Glomerular visceral epithelial cell (primary cell): ENCODE data around the gene TEX35.

Experiments
- DNase-seq: peaks from one replicate; pipeline ENCODE4 v3.0.0-alpha.2; 2016; ENCODE audit errors: extremely low spot score

The TEX35 gene

DNA sequence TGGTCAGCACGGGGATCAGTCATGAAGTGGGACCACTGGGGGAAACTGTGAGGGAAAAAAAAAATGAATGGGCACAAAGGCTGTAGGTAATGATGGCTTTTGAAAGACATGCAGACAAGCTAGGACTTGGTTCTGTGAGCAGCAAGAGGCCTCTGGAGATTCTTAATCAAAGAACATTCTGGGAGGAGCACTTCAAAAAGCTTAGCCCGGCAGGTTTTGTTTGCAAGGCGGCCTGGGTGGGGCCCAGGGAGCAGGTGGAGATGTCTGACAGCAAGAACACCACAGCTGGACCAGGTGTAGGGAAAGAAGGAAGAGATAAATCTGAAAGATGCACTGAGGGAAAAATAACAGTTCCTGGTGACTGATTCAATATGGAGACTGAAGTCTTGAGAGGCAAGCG is 6.0 kb downstream of the TEX35 start:
- no peak for DNase-seq

DNA sequence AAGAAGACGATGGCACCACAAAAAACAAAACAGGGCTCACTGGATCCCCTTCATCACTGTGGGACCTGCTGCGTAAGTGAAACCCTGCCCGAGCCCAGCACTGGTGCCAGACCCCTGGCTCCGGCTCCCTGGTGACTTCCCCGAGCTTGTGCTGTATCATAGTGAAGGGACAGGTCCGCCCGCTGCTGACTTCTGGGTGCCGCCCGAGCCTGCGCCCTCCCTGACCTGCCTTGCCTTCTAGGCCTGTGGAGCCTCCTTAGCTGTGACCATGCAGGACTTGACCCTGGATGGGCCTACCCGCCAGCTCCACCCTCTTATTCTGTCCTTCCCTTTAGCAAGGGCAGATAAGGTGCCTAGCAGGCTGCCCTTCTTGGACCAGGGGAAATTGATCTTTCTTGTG is 7.9 kb downstream of the TEX35 start:
- no peak for DNase-seq

DNA sequence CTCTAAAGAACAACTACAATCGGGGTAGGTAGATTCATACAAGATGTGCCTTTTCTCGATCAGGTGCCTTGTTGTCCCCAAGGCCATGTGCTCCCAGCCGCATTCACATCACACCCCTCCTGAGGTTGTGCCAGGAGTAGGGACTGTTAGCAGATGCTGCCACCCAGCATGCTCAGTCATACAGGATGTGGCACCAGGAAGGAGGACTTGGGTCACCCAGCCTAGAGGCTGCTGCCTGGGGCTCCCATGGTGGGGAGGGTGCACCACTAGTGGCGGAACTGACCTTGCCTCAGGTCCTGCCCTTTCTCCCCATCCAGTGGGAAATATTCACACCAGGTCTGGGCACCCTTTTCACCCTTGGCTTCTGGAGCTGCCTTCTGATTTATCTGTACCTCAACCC is 8.3 kb downstream of the TEX35 start:
- no peak for DNase-seq

GRCh38 chr1:178527117-178527516 is 14.2 kb downstream of the TEX35 start:
- no peak for DNase-seq

- DNase-seq: no peak
These were observed 15.5 kb downstream of the TEX35 start for GRCh38 chr1:178528228-178528952.

DNA sequence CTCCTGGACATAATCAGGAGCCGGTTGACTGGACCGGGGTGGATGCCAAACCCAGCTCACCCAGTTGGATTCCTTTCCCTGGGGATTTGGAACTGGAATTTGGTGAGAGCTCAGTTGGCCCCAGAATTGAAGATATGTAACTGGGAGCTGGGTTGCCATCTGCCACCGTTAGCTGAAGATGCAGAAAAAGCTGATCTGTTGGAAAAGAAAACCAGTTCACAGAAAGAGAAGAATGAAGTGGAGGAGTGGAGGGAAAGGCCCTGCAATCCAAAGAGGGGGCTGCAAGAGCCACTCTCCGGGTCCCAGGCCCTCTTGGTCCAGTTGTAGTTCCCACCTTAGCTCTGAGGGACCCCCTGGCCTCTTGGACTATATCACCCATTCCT is 16.0 kb downstream of the TEX35 start:
- DNase-seq: no peak

DNA sequence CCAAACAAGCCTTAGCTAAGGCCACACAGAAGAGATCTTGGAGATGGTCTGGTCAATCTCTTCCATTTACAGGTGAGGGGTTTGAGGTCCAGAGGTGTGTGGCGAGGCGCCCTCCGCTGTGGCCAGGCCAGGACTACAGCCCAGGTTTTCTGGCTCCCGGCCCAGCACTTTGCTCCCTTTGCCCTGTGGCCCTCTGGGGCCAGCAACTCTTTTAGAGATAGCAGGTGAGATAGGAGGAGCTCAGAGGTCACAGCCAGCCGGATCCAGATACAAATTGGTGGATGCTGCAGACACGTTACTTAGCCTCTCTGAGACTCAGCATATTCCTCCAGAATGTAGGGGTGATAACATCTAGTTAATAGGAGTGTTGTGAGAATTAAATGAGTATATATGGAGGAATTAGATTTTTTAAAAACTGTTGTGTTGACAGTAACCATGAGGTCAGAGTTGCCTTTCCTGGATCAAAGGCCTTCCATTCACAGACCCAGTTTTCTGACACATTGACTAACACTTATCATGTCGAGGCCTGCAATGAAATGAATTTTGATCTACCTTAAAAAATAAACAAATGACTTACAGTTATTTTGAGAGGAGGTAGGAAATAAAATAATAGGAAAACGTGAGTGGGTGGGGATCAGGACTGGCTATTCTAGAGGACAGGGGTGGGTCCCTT is 16.6 kb downstream of the TEX35 start:
- DNase-seq: no peak

GRCh38 chr1:178530037-178530402 is 17.1 kb downstream of the TEX35 start:
- DNase-seq: peak; percentile 96

GRCh38 chr1:178530502-178530901 is 17.6 kb downstream of the TEX35 start:
- DNase-seq: no peak

- DNase-seq: no peak
These were observed 19.0 kb downstream of the TEX35 start for GRCh38 chr1:178531887-178532286.

DNA sequence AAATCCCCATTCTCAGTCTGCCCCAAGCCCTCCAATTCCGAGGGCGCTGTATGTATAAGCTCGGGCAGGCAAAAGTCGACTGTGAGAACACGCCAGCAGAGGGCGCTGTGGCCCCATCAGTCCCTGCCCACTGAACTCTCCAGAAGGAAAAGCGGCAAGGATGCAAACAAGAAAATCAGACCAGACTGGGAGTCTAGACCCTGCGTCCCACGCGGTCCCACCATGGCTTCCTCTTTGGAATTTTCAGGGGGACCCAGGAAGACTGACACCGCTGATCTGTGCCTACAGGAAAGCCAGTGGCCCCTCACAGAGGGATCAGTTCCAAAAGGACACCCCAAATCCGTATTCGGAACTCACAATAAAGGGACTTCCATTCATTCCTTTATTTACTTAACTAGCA is 19.5 kb downstream of the TEX35 start:
- DNase-seq: peak; percentile 86

- DNase-seq: no peak
These were observed 20.4 kb downstream of the TEX35 start for GRCh38 chr1:178533121-178533946.

DNA sequence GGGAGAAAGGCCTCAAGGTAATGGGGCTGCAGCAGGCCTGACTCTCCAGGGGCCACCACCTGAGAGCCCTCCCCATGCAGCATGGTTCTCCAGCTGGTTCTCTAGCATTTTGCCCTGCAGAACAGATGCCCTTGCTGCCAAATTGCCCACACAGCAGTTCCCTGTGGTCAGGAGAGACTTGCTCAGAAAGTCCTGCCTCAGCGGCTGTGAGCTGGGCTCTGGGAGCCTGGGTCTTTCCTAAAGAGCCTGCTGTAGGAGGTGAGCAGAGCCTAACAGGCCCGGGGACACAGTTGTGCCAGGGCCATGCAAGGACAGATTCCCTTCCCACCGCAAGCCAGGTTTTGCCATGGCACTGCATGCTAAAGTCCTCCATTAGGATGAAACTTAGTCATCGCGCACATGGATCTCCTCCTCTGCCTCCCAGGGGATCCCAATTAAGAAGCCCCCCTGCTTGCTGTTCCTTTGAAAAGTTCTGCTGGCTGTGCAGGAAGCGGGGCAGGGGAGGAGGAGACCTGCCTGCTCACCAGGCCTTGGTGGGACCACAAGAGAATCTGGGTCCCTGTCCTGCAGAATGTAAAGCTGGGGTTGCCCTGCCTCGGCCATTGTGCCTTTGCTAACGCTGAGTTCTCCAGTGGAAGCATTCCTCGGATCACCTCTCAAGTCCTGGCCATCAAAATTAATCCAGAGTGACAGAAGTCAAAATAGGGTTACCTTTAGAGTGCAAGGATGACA is 21.4 kb downstream of the TEX35 start:
- DNase-seq: no peak

- no peak for DNase-seq
These were observed 23.4 kb downstream of the TEX35 start for GRCh38 chr1:178536329-178536728.

DNA sequence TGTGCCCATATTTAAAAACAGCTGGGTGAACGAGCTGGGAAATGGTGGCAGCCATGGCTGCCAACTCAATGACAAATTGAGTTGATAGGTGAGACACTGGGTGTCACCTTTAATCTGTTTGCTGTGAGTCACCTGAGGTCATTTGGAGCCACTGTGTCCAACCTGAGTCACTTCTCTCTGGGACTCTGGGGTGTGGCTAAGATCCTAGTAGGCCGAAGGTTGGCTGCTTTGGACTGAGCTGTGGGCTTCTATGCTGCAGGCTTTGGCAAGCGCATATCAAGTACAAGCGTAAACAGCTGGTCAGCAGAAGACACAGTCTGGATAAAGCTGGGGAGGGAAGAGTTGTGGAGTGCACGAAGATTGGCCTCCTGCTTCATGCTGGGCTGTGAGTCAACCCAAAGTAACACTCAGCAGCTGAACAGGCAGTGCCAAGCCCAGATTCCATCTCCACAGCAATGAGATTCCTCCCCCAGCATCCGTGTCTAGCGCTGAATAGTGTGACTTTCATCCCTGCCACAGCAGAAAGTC is 24.0 kb downstream of the TEX35 start:
- peak; percentile 72 for DNase-seq

DNA sequence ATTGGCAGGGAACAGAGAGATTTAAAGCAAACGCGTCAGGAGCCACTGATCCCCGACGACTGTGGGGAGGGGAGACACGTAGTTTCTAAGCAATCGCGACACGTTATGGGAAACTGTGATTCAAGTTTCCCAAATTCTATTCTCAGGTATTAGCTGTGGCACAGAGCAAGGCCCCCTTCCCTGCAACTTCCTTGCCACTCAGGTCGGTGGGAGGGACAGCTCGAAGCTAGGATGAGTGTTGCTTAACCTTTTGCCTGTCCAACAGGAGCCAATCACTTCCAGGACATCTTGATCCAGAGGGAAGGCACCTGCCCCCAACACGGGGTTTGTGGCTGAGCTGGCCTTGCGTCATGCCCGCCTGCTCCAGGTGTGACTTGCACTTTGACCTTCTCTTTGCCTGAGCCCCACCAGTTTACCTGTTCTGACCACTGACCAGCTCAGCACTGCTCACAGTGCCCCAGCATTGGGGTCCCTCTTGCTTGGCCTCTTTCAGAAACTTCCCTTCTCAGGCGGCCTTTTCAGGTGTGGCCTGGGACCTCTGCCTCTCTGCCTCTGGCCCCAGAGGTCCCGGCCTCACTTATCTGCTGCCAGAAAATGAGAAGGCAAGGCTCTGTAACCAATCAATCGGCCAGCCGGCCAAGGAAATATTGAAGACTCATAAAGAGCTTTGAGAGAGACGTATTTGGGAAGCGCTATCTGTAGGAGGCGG is 24.6 kb downstream of the TEX35 start:
- no peak for DNase-seq

- peak; percentile 73 for DNase-seq
These were observed 25.4 kb downstream of the TEX35 start for GRCh38 chr1:178538192-178538916.

DNA sequence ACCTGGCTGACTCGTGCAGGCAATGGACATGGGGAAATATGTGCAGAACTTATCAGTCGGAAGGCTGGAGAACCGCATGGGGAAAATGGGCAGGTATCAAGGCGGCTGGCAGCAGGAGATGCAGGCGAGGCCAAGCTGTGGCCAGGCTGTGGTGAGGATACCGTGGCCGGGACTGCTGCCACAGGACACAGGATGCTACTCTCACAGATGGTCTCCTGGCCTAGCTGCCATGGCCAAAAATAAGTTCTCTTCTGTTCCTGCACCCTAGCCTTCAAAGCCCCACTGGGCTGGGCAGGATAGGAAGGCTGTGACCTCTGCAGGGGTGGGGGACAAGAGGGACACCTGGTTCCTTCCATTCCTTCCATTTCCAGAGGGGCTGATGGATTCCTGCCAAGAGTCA is 26.4 kb downstream of the TEX35 start:
- no peak for DNase-seq

GRCh38 chr1:178540204-178540603 is 27.3 kb downstream of the TEX35 start:
- DNase-seq: no peak

DNA sequence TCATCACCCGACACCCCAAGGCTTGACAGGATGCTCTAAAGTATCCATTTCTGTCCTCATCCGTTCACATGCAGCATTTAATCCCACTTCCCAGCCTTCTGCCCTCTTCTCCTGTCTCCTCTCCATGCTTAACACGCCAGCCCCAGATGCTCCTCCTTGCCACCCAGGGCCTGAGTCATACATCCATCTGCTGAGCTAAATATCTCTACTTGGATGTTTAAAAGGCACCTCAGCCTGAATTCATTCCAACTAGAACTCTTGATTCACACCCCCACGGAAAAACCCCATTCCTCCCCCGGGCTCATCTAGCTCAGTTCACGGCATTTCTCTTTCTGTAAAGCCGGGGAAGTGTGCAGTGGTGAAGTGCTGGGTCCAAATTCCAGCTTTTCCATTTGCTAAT is 27.7 kb downstream of the TEX35 start:
- peak; percentile 73 for DNase-seq

DNA sequence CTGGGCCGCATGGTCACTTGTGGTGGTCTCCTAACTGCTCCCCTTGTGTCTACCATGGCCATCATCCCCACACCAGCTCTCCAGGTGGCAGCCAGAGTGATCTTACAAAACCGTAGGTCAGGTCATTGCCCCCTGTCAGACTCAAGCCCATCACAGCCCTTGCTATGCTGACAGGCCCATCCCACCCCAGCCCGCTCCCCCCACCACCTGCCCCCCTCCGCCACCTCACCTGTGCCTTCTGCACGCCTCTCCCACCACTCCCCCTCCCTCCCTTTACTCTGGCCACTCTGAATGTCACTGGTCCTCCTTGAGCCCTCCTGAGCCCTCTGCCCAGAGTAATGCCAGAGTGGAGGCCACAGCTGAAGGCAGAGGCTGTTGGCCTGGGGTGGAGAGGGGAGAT is 28.5 kb downstream of the TEX35 start:
- no peak for DNase-seq
